Smooth muscle cell (in vitro differentiated cells): ENCODE results near the gene POLG. TPM values are rescaled to one million over a fixed set of nuclear protein-coding genes. Genes with fewer than 3 reads are reported as not detected.
"Not testable (repeated sequence)": the region's sequence is repeated elsewhere in the genome, so short reads cannot be mapped to it uniquely, and the experiment has no call there.

ENCODE experiments used
- DNase-seq: peaks from one replicate; lab custom pipeline; 2025; ENCODE audit not compliant: unreplicated experiment; lab: John Stamatoyannopoulos, UW
- H2AFZ ChIP-seq: fragments of 200-600 bp; sonication (generic); 2 replicates; pipeline ENCODE4 v1.6.0; 2016; ENCODE audit warnings: antibody characterized with exemption, low read depth, mild to moderate bottlenecking
- H3F3A ChIP-seq: fragments of 200-600 bp; sonication (generic); 2 replicates; pipeline ENCODE4 v1.6.0; 2017; ENCODE audit warnings: antibody characterized with exemption, low read depth
- H3K27ac ChIP-seq: fragments of 200-600 bp; sonication (generic); 2 replicates; pipeline ENCODE4 v1.5.1; 2016; ENCODE audit warnings: low read depth, mild to moderate bottlenecking
- H3K27me3 ChIP-seq: fragments of 200-600 bp; sonication (generic); 2 replicates; pipeline ENCODE4 v1.6.1; 2016; ENCODE audit warnings: low read depth, mild to moderate bottlenecking
- H3K36me3 ChIP-seq: fragments of 200-600 bp; sonication (generic); 2 replicates; pipeline ENCODE4 v1.5.1; 2016; ENCODE audit warnings: low read depth
- H3K4me1 ChIP-seq: fragments of 200-600 bp; sonication (generic); 2 replicates; pipeline ENCODE4 v1.5.1; 2016; ENCODE audit warnings: low read depth
- H3K4me2 ChIP-seq: fragments of 200-600 bp; sonication (generic); 2 replicates; pipeline ENCODE4 v1.6.0; 2016; ENCODE audit warnings: mild to moderate bottlenecking
- H3K4me3 ChIP-seq: fragments of 200-600 bp; sonication (generic); 2 replicates; pipeline ENCODE4 v1.5.1; 2016; ENCODE audit warnings: mild to moderate bottlenecking
- H3K79me2 ChIP-seq: fragments of 200-600 bp; sonication (generic); 2 replicates; pipeline ENCODE4 v1.6.0; 2016; ENCODE audit warnings: low read depth, mild to moderate bottlenecking
- H3K9ac ChIP-seq: fragments of 200-600 bp; sonication (generic); 2 replicates; pipeline ENCODE4 v1.6.0; 2016; ENCODE audit warnings: low read depth
- H3K9me3 ChIP-seq: fragments of 200-600 bp; sonication (generic); replicated peaks from 2 replicates; pipeline ENCODE4 v1.5.1; 2016; ENCODE audit warnings: low read depth
- H4K20me1 ChIP-seq: fragments of 200-600 bp; sonication (generic); 2 replicates; pipeline ENCODE4 v1.6.0; 2016; ENCODE audit warnings: low read depth
- CTCF ChIP-seq: fragments of 200-600 bp; sonication (generic); IDR thresholded peaks from 2 replicates; pipeline ENCODE4 v1.5.1; 2017; ENCODE audit warnings: borderline replicate concordance, mild to moderate bottlenecking, antibody characterized with exemption; ENCODE audit not compliant: insufficient read depth, poor library complexity, severe bottlenecking
- WGBS: methylation state at CpG from one replicate; pipeline ENCODE4 v1.1.7; 2016; ENCODE audit warnings: low lambda C conversion rate; 5-methylcytosine and 5-hydroxymethylcytosine counted together
- polyA plus RNA-seq: library from polyadenylated mRNA; unstranded; fragments of >200 nt; fragmentation: Nextera tagmentation; extraction: Ambion mirVana; gene quantifications from 2 replicates; pipeline ENCODE4 v1.2.1, GENCODE V29; 2016
- total RNA-seq: library from RNA; depleted of rRNA; stranded (reverse); fragments of >200 nt; gene quantifications from 2 replicates; pipeline ENCODE4 v1.2.3, GENCODE V29; 2014

Gene POLG
- total and polyA plus RNA-seq, 2 experiments from 2014 or later, result 34.3 to 41.6 TPM

DNA sequence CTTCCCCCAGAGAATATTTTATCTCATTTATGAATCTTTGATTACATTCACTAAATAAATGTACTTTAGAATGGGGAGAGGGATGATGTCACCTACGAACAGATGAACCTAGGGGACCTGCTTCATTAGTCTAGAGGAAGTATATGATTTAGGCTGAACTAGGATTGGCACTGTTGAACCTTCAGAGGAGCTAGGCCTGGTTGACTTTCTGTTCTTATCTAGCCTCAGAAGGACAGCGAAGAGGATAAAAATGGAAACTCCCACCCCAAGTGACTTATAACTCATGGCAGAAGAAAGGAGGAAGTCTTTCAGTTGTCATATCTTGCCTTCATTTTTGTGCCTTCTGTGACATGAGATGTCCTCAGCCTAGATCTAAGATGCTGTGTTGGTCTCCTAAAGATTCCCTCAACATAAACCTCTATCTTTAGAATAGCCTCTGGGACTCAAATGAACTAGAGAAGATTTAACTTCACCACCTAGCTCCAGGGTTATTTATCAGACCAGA, 42.6 kb downstream of the POLG start:
- no peak for TF ChIP-seq CTCF
- Histone ChIP-seq H3K36me3 (no peaks in the 10 kb centered on the region), H3F3A (no peaks in the 10 kb centered on the region), H3K4me3 (no peak overlapping the region), H2AFZ (no peak overlapping the region), H3K4me1 (no peaks in the 10 kb centered on the region), H3K27ac (no peak overlapping the region), H3K4me2 (no peak overlapping the region), H3K27me3 (no peaks in the 10 kb centered on the region), H3K9me3 (no peaks in the 10 kb centered on the region), H4K20me1 (no peaks in the 10 kb centered on the region), H3K79me2 (no peaks in the 10 kb centered on the region), H3K9ac (no peak overlapping the region)
- 100% methylated on average over 2 of the region's 2 CpGs for WGBS
- no peak for DNase-seq

- no peaks in the 10 kb centered on the region for H3K9me3 ChIP-seq
- 89% methylated on average over 4 of the region's 4 CpGs for WGBS
- peaks cover 5% of the 10 kb centered on the region for H3K36me3 ChIP-seq
- DNase-seq, result no peak
- H2AFZ ChIP-seq, result no peak overlapping the region
- no peaks in the 10 kb centered on the region for H3K79me2 ChIP-seq
- no peak overlapping the region for H3K27ac ChIP-seq
- no peak overlapping the region for H3K4me2 ChIP-seq
- no peaks in the 10 kb centered on the region for H3F3A ChIP-seq
- no peak overlapping the region for H3K9ac ChIP-seq
- TF ChIP-seq CTCF, result no peak
- H3K4me1 ChIP-seq, result no peaks in the 10 kb centered on the region
- no peaks in the 10 kb centered on the region for H4K20me1 ChIP-seq
- no peak overlapping the region for H3K4me3 ChIP-seq
- no peaks in the 10 kb centered on the region for H3K27me3 ChIP-seq
Observed at GRCh38 chr15:89283201-89283600, 51.4 kb downstream of the POLG start.

- Histone ChIP-seq H3K27me3 (no peaks in the 10 kb centered on the region), H3K27ac (no peak overlapping the region), H4K20me1 (no peaks in the 10 kb centered on the region), H3F3A (no peaks in the 10 kb centered on the region), H2AFZ (no peak overlapping the region), H3K79me2 (no peaks in the 10 kb centered on the region), H3K9ac (no peak overlapping the region), H3K9me3 (no peaks in the 10 kb centered on the region), H3K4me3 (no peak overlapping the region), H3K4me2 (no peak overlapping the region), H3K4me1 (no peaks in the 10 kb centered on the region), H3K36me3 (peaks cover 5% of the 10 kb centered on the region)
- no peak for DNase-seq
- no peak for TF ChIP-seq CTCF
- WGBS, result 97% methylated on average over 4 of the region's 4 CpGs
Observed at GRCh38 chr15:89282631-89283030, 52.0 kb downstream of the POLG start.

GRCh38 chr15:89278307-89278706, 56.3 kb downstream of the POLG start:
- DNase-seq, result no peak
- 89% methylated on average over 1 of the region's 1 CpG for WGBS
- H3K4me1 ChIP-seq, result no peaks in the 10 kb centered on the region
- H3K4me2 ChIP-seq, result no peak overlapping the region
- no peak overlapping the region for H3K4me3 ChIP-seq
- no peaks in the 10 kb centered on the region for H3K9me3 ChIP-seq
- TF ChIP-seq CTCF, result no peak
- H3F3A ChIP-seq, result no peaks in the 10 kb centered on the region
- no peaks in the 10 kb centered on the region for H3K36me3 ChIP-seq
- H3K9ac ChIP-seq, result no peak overlapping the region
- H3K27ac ChIP-seq, result no peak overlapping the region
- H4K20me1 ChIP-seq, result no peaks in the 10 kb centered on the region
- no peaks in the 10 kb centered on the region for H3K27me3 ChIP-seq
- H2AFZ ChIP-seq, result no peak overlapping the region
- H3K79me2 ChIP-seq, result no peaks in the 10 kb centered on the region

GRCh38 chr15:89277281-89277680, 57.3 kb downstream of the POLG start:
- not testable (repeated sequence) for H3K4me3 ChIP-seq, H3K79me2 ChIP-seq, H2AFZ ChIP-seq, H3K4me1 ChIP-seq, H3K9ac ChIP-seq, H3F3A ChIP-seq, H3K36me3 ChIP-seq, H3K9me3 ChIP-seq, H4K20me1 ChIP-seq, H3K27me3 ChIP-seq, H3K27ac ChIP-seq, H3K4me2 ChIP-seq, DNase-seq
- WGBS, result 100% methylated on average over 4 of the region's 4 CpGs
